GM06990 (cell line): ENCODE results near the gene EIF2B1.

Source experiments
- DNase-seq: peaks from one replicate; pipeline ENCODE4 v3.0.0-alpha.2; 2011; ENCODE audit not compliant: insufficient read length; ENCODE audit errors: extremely low read depth
- H3K27me3 ChIP-seq: replicated peaks from 2 replicates; pipeline ENCODE4 v1.6.0; 2011; ENCODE audit warnings: low read length; ENCODE audit not compliant: control insufficient read depth, insufficient read depth
- H3K36me3 ChIP-seq: 2 replicates; pipeline ENCODE4 v1.5.1; 2011; ENCODE audit warnings: low read length; ENCODE audit not compliant: control insufficient read depth, insufficient read depth
- H3K4me3 ChIP-seq: replicated peaks from 2 replicates; pipeline ENCODE4 v1.5.1; 2011; ENCODE audit warnings: low read depth, mild to moderate bottlenecking, control low read depth, low read length
- CTCF ChIP-seq: IDR thresholded peaks from 2 replicates; pipeline ENCODE4 v1.5.1; 2011; ENCODE audit warnings: low read length, control low read depth, mild to moderate bottlenecking, inconsistent platforms; ENCODE audit not compliant: insufficient read depth, poor library complexity, severe bottlenecking

EIF2B1 gene

GRCh38 chr12:123671876-123672275, 38.4 kb upstream of the EIF2B1 start:
- H3K27me3 ChIP-seq: no peaks in the 10 kb centered on the region
- DNase-seq: no peak
- TF ChIP-seq CTCF: no peak
- H3K4me3 ChIP-seq: no peak overlapping the region
- no peaks in the 10 kb centered on the region; the same call in 1 of the 2 replicates for H3K36me3 ChIP-seq

GRCh38 chr12:123670882-123671728, 37.6 kb upstream of the EIF2B1 start, which contains the start of gene TCTN2:
TCTN2 (plus strand) TSS chr12:123671113; CDS start chr12:123671241, 128 bp downstream.
- H3K36me3 ChIP-seq: no peaks in the 10 kb centered on the region
- DNase-seq: peak; percentile 90

GRCh38 chr12:123667771-123668170, 34.3 kb upstream of the EIF2B1 start:
- no peaks in the 10 kb centered on the region for H3K36me3 ChIP-seq
- no peak for TF ChIP-seq CTCF
- H3K27me3 ChIP-seq: no peaks in the 10 kb centered on the region
- H3K4me3 ChIP-seq: no peak overlapping the region
- no peak for DNase-seq

More at GRCh38 chr12:123670882-123671728, 37.6 kb upstream of the EIF2B1 start, which contains the start of gene TCTN2:
- no peak for TF ChIP-seq CTCF
- H3K27me3 ChIP-seq: no peaks in the 10 kb centered on the region
- H3K4me3 ChIP-seq: peak within 1 kb of the TSS; percentile 88

GRCh38 chr12:123659996-123660727, 26.7 kb upstream of the EIF2B1 start:
- H3K36me3 ChIP-seq: no peaks in the 10 kb centered on the region
- TF ChIP-seq CTCF: no peak
- H3K4me3 ChIP-seq: no peak overlapping the region
- no peaks in the 10 kb centered on the region for H3K27me3 ChIP-seq
- no peak for DNase-seq

- Histone ChIP-seq H3K4me3 (no peak overlapping the region), H3K36me3 (no peaks in the 10 kb centered on the region), H3K27me3 (no peaks in the 10 kb centered on the region)
- DNase-seq: no peak
- TF ChIP-seq CTCF: no peak
These were observed 23.7 kb upstream of the EIF2B1 start for GRCh38 chr12:123657211-123657610.
